CD4-positive, alpha-beta T cell treated with Interleukin-10 for 1 hour (primary cell): ENCODE results near the gene ARMC8.

Experiments used
- DNase-seq: peaks from one replicate; pipeline ENCODE4 v3.0.0-alpha.2; 2020

The ARMC8 gene

DNA sequence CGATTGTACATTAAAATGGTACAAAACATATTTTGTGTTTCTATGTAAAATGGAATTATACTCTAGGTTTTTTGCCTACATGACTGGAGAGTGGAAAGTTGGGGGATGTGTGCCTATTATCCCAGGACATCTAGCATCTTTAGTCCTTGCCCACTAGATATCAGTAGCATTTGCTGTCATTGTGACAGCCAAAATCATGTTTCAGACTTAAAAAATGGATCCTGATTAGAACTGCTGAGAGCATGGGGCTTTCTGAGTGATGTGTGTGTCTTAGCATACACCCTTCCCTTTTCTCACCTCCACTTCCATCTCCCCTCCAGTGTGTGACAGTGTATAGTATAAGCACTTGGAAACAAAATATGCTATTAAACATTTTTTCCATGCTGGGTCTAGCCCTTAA is 13.3 kb downstream of the ARMC8 start:
- DNase-seq: no peak

DNA sequence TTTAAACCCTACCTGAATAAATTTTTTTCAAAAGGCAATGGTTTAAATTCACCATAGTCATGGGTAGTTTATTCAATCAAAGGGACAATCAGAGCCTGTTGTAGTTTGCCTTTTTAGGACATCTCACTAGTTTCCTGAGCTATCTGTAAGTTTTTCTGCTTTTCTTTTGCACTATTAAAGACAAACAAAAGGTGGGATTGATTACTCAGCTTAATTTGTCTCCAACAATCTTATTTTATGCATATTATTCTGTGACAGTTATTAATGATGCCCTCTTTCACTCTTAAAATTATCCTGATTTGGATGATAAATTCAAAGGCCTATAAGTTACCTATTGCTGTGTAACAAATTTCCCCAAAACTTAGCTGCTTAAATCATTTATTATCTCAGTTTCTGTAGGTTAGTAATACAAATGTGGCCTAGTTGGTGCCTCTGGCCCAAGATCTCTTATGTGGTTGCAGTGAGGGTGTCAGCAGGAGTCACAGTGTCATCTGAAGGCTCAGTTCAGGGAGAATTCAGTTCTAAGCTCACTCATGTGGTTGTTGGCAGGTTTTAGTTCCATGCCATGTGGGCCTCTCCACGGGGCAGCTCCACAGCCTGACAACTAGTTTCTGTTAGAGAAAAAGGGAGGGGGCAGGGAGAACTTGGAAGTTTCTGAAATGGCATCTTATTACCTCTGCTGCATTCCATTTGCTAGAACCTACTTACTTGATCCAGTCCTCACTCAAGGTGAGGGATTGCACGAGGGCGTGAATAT is 16.0 kb downstream of the ARMC8 start:
- no peak for DNase-seq

DNA sequence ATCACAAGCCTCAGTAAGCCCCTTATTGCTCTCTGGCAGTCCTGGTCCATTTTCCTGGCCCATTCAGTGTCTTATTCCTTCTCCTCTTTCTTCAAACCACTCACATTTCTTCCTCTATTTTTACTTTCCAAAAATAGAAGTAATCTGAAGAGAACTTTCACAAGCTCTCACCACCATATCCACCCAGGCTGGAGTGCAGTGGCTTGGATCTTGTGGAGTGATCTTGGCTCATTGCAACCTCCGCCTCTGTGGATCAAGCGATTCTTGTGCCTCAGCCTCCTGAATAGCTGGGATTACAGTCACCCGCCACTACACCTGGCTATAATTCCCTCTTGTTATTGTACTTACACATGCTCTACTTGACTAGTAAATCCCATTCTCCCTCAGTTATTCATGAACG is 16.8 kb downstream of the ARMC8 start:
- no peak for DNase-seq

DNA sequence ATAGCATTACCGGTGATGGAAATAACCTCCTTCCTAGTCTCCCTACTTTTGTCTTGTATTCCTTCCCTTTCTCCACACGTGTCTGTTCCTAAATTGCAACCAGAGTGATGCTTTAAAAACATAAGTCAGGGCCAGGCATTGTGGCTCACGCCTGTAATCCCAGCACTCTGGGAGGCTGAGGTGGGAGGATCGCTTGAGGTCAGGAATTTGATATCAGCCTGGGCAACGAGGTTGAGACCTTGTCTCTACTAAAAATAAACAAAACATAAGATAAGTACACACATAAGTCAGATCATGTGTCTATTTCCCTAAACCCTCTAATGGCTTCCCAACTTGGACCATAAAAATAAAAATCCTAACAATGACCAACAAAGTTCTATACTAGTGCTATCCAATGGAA is 18.4 kb downstream of the ARMC8 start:
- no peak for DNase-seq

DNA sequence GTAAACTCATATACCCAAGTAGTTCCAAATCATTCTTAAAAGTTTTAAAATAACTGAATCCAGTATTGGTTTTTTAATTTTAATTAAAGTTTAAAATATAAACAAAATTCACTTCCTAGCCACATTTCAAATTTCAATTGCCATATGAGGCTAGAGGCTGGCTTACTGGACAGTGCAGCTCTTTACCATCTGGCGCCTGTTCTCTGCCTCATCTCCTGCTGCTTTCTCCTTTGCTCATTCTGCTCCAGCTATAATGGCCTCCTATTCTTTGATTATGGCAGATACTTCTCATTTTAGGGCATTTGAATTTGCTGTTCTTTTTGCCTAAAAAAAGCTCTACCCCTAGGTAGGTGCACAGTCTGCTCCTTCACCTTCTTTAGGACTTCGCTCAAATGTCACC is 19.1 kb downstream of the ARMC8 start:
- no peak for DNase-seq

DNA sequence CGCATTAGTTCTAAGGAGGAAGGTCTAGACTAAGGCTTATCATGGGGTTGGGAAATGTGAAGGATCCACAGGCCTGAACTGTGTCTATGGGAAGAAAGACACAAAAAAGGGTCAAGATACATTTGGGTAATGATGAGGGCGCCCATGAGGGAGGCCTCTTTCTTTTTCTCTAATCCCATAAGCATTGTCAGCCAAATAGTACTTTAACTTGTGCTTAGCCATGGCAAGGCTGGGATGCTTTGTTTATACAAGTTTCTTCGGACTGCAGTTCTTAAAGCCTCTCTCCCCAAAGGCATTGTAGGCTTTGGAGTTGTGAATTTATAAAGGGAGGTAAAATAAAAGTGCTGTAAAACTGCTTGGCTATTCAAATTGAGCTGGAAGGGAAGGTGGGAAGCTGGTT is 23.4 kb downstream of the ARMC8 start:
- DNase-seq: no peak

DNA sequence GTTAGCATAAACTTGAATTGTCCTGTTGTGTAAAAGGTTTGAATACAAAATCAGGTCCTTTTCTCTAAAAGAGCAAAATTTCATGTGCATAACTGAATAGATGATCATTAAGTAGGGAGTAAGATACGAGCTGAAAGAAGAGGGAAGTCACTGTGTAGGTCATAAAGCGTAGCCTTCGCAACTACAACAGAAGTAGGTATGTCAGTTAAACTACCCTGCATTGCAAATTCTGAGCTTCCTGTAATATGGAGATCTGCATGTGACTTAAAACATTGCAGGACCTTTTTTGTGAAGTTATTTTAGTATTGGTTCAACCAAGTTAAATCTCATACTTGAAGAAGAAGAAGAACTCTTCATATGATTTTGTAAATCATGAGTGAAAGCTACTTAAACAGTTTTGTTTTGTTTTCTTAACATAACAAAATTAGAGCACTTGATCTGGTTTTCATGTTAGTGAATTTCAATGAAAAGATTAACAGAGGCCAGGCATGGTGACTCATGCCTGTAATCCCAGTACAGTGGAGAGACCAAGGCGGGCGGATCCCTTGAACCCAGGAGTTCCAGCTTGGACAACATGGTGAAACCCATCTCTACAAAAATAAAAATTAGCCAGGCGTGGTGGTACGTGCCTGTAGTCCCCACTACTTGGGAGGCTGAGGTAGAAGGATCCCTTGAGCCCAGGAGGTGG is 26.4 kb downstream of the ARMC8 start:
- no peak for DNase-seq

DNA sequence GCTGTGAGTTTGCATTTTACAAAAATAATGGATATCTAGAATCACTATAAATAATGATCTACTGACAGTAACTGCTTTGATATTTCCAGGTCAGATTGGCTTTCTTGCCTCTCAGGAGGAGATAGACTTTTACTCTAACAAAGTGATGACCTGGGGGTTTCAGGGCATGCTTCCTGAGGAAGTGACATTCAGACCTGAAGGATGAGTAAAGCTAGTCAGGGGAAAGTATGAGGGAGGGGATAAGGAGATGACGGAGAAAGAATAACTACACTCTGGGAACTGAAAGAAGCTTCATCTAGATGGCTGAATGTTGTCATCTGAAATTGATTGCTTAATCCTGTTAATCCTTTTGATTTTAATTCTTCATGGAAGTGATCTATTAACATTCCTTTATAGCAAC is 32.2 kb downstream of the ARMC8 start:
- DNase-seq: no peak

DNA sequence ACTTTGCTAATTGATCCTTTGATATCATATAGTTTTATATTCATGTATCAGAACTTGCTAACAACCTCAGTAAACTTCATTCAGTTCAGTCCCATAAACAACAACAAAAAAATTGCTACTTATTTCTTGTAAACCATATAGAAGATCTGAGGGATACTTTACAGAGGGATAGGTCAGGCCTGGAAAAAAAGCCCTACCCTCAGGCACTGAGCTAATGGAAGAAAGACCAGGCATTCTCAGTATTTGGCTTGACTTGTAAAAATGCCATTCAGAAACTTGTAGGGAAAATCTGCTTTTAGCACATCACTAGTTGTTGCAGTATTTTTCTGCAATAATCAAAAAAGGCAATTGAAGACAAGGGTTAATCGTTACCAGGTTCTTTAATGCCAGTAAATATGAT is 33.1 kb downstream of the ARMC8 start:
- no peak for DNase-seq

DNA sequence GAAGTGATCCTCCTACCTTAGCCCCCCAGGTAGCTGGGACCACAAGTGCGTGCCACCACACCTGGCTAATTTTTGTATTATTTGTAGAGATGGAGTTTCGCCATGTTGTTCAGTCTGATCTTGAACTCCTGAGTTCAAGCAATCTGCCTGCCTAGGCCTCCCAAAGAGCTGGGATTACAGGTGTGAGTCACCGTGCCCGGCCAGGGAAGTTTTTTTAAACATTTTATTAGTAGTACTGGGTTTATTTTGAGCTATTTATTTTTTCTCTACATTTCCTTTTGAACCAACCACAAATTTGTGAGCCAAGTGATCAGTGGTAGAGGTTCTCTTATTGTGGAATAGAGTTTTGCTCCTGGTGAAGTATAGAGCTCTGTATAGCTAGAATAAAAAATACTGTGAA is 33.7 kb downstream of the ARMC8 start:
- DNase-seq: no peak

DNA sequence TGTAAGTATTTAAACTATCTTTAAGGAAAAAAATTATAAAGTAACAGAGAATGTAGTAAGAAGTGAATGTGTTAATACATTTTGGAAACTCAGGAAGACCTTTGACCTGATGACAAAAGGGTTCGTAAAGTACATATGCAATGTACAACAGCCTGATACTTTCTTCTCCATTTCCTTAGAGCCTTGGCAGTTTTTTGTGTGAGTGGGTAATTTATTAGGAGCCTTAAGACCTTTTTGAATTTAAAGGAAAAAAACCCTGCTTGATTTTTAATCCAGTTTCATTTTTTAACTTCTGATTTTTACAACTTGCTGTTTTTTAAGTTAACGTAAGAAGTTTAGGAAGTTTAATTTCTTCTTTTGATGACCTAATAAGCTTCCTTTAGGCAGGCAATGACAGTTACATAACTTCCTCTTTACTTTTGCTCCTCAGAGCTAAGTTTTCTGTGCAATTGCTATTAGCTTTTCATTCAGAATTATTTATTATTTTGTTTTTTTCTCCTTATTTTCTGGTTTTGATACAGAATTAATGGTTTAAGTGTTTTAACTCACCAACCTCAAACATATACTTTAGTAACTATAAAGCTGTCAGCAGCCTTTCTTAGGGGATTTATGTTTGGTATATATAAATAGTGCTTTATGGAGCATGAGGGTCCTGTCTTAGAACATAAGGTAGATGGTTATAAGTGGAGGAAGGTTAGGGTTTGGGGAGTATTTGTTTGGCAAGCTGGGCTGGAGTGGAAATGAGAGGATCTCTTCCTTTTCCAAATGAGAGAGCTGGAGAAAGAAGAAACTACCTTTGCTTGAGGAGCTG is 35.2 kb downstream of the ARMC8 start:
- DNase-seq: no peak

DNA sequence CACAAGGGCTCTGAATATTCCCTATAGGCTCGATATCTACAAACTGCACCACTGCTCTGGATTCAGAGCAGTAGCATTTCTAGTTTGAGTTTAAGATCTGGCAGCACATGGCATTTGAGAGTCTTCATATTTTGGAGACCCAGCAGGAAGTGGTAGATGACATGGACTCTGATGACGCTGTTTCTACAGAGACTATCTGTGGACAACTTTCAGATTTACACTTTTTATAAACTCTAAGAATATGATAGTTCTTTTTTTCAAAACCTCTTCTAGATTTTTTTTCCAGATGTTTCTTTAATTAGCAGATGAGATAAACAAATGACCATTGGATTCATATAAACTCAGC is 35.8 kb downstream of the ARMC8 start:
- DNase-seq: no peak

DNA sequence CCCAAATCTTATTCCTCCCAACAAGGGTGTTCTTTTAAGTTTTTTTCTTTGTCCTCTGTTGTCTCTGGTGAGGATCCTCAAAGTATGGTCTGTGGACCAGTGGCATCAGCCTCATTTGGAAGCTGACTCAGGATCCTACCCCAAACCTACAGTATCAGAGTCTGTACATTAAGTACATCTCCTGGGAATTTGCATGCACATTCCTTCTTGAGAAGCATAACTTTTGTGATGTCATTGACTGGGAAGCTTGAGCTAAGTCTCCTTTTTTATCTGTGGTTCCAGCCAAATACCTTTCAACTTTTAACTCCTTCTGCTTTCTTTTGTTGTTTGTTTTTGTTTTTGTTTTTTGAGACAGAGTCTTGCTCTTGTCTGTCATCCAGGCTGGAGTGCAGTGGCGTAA is 40.5 kb downstream of the ARMC8 start:
- no peak for DNase-seq

DNA sequence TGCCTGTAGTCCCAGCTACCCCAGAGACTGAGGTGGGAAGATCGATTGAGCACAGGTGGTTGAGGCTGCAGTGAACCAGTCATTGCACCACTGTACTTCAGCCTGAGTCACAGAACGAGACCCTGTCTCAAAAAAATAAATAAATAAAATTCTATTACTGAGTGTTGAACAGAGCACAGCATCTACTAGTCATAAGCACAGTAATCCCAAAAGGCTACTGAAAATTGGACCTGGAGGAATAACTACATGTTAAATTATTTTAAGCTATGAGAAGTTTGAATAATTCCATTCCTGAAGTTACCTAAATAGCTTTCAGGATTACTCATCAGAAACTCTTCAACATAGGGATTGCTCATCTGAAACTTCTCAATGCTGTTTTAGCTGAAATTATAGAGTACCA is 43.4 kb downstream of the ARMC8 start:
- DNase-seq: no peak

DNA sequence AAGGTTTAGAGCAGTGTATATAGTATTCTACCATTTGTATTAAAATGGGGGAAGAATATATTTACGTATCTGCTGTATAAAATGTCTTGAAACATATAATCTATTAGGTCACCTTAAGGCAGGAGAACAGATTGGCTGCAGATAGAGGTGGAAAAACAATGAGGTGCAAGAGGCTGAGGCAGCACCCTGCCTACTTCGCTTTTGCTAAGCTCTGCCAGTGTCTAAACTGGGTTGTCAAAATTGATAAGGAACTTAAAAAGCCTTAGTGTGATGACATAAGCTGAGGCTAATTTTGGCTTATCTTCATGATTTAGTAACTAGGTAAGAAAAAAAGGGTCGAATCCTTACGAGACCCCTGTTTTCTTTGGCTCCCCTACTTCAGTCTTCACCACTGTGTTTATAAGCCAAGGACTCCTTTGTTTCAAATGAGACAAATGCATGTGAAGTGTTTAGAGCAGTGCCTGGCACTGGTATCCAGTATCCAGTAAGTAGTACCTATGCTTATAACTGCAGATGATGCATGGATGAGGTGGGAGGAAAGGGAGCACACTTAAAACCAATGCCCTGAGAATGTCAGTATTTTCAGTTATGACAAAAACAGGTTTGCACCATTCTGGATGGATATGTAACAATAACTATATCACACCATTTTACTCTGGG is 45.7 kb downstream of the ARMC8 start:
- DNase-seq: no peak

DNA sequence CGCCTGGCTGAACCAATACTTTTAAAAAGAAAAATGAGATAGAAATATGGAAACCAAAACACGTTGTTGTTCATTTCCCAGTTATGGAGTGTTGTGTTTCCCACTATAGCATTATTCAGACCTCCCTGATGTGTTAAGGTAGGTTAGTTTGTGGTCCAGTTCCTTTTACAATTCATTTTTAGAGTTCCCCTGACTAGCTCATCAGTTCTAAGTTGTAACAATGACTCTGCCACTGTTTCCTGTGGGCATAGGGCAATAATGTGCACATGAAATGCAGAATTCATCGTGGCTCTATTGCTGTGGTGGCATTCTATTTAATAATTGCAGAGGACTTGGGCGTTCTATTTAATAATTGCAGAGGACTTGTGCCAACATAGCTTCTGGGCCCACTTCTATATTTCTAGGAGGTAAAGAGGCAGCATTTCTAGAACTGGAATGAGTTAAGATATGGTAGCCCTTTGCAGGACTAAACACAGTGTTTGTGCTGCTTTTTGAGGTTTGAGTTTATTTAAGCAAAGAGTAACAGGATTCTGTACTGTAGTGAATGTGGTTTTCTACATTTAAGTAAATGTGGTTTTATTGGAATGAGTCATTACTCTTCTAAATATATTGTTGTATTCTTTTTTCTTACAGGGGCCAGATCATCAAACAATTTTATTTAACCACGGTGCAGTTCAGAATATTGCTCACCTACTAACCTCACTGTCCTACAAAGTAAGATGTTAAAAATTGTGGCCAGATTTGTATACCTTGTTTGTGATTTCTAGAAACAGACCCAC is 47.5 kb downstream of the ARMC8 start:
- DNase-seq: no peak

DNA sequence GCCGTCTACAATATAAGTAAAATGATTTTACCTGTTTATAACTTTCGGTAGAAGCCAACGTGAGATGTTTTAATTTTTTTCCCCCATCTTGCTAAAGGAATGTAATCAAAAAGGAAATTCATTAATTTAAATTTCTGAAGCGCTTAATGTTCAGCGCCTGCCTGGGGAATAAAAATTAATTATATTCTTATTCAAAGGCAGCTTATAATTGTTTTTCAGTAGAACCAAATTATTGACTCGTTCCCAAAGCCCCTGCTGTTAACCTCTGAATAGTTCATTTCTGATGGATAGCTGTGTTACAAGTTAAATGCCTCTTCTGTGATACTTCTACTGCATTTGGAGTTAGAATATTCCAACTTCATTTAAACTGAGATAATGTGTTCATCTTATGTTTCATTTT is 51.6 kb downstream of the ARMC8 start:
- no peak for DNase-seq

DNA sequence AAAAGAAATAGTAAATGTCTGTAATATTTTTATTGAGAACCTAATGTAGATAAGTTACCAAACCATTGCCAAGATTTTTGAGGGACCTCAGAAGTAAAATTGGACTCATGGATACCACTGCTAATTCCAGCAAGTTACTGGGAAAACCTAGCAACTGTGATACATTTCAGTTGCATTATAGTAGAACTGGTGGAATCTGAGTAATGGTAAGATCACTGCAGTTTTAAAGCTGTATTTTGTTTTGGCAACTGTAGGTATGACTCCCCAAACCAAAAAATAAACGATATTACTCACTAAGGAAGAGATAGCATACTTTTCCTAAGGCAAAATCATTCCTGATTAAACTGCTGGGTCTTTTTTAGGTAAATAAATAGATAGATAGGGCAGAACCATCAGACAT is 54.0 kb downstream of the ARMC8 start:
- no peak for DNase-seq

DNA sequence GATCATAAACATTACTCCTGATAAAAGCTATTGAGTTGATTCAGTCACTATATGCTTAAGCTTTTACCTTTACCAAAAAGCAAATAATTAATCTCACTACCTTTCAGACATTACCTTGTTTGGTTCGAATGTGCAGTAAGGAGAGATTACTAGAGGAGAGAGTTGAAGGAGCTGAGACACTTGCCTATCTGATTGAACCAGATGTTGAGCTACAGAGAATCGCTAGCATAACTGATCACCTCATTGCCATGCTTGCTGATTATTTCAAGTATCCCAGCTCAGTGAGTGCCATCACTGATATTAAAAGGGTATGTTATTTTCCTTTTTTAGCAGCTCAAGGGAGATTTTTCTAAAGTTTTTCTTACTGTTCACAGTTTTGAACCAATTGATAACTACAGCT is 54.6 kb downstream of the ARMC8 start:
- DNase-seq: no peak

DNA sequence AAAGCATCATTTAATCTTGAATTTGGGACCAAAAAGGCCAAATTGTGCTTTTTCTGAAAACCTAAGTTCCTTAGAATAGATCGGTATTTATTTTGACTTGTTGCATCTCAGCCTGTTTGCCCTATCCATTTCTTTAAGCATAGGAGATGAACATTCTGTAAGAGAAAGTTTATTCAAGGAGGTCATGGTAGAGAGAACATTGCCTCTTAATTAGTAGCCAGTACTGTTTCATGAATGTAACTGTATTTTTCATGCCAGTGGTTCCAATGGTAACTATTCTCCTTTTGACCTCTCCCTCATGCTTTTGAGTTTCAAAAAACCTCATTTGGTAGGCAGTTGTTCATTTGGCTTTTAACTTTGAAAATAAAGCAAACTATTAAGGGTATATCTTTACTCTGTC is 55.4 kb downstream of the ARMC8 start:
- DNase-seq: no peak

DNA sequence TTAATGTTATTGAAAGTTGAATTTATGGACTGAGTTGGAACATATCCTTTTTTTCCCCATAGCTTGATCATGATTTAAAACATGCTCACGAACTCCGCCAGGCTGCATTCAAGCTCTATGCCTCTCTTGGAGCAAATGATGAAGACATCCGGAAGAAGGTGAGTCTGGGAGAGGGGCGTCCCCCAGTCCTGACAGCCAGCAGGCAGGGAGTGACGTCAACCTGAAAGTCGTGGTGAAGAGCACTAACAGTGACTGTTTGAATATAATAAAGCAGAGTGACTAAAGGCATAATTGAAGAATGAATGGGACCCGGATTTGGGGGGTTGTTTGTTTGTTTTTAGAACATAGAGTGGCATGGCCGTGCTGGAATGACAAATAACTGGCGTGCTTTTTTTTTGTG is 57.9 kb downstream of the ARMC8 start:
- no peak for DNase-seq

DNA sequence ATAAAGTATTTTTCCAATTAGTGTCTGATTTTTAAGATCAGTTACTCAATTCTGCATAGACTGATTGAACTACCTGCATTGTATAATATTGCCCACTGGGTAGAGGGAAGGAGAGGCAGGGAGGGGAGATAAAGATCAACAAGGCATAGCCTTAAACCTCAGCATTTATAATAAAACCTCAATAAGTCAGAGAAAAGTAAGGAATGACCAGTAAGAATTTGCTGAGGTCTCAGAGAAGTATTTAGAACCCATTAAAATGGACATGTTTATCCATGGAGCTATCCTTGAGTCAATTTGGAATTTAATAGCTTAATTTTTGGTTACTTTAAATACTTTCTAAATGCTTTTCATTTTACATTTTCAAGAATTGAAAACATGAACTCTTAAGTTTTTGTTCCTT is 62.5 kb downstream of the ARMC8 start:
- DNase-seq: no peak

DNA sequence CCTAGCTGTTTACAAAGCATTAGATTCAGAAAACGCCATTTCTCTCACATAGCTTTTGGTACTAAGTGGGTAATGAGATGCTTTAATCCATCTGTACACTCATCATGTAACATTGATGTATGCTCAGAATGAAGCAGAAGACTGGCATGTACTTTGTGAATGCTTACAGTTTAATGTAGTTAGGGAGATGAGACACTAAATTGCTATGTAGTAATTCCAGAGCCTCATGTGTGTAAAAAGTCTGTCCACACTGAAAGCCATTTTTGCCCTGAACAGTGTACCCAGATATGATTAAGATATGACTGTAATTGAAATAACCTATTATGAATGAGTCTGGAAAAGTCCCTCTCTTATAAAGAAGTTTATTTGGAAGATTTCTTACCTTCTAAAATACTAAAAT is 66.5 kb downstream of the ARMC8 start:
- DNase-seq: no peak
